Measurements from ENCODE around the gene LHX1.

DNA sequence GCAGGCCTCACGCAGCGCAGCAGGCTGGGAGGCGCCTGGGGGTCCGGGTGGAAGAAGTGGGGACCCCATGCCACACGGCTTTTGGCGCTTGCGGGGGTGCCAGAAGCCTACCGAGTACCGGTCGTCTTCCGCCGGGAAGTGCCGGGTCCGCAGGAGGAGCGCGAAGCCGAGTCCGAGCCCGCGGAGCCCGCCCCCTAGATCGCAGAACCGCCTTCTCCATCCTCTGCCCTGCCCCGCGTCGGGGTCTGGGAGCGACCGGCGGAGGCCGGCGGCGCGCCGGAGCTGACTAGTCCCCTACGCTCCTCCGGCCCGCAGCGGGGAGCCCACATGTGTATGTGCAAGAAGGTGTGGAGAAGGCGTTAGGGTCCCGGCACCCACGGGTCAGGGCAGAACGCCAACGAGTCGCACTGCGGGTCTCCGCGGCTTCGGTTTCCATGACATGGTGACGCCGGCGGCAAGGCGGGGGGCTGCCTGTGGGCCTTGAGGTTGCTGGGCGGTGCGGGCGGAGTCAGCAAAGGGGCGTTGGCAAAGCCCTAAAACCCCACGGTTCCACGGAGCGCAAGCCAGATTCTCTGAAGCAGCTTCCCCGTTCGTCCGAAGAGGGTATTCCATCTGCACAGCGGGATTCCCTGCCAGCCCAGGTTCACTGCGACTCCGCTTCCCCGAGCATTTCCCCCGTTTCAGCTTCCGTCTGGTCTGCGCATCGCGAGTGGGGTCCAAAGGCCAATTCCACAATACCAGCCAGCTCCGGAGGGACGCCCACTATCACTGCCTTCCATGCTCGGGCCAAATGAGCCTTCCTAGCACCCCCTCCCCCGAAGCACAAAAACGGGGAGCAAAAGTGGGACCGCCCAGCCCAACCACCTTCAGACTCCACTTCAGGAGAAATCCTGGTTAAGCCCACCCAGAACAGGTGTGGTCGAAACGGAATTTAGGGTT lies 2.3 kb upstream of the LHX1 start:
- TF ChIP-seq CTCF (IDR thresholded peaks at IDR 0.05; ENCODE audit: poor library complexity, severe bottlenecking) (no peak), POLR2AphosphoS5 (IDR thresholded peaks at IDR 0.05) (no peak), RAD21 (conservative IDR thresholded peaks at IDR 0.05) (no peak), TAF1 (IDR thresholded peaks at IDR 0.05; ENCODE audit: low read depth) (no peak), EP300 (conservative IDR thresholded peaks at IDR 0.05; ENCODE audit: poor library complexity, severe bottlenecking) (no peak)
